Spleen (tissue), 11 donors: ENCODE data around the gene SLC25A26. TPM values are rescaled to one million over a fixed set of nuclear protein-coding genes. Genes with fewer than 3 reads are reported as not detected.
"Not testable (repeated sequence)": the region's sequence is repeated elsewhere in the genome, so short reads cannot be mapped to it uniquely, and the experiment has no call there.

ENCODE experiments used
- DNase-seq: peaks from one replicate; pipeline ENCODE4 v3.0.0-alpha.2; 2020
- H3K27ac ChIP-seq, 8 donors: fragments of 200-600 bp; sonication (generic) in 7 of 8; 1 replicate in 4 of 8; 2 replicates in 4 of 8; pipeline versions ENCODE4 v1.5.0 to v1.8.0; 2016 to 2021; ENCODE audit warnings: inconsistent platforms in 4 of 8, mild to moderate bottlenecking in 4 of 8, moderate library complexity in 1 of 8
- H3K27me3 ChIP-seq, 7 donors: fragments of 200-600 bp; sonication (generic) in 6 of 7; replicated peaks in 1 of 7; 1 replicate in 4 of 7; 2 replicates in 3 of 7; pipeline versions ENCODE4 v1.5.0 to v1.8.0; 2016 to 2021; ENCODE audit warnings: inconsistent platforms in 3 of 7, mild to moderate bottlenecking in 1 of 7
- H3K36me3 ChIP-seq, 6 donors: fragments of 200-600 bp; sonication (generic) in 5 of 6; 1 replicate in 4 of 6; 2 replicates in 2 of 6; pipeline versions ENCODE4 v1.5.0 to v1.8.0; 2016 to 2021; ENCODE audit warnings: inconsistent platforms in 2 of 6
- H3K4me1 ChIP-seq, 6 donors: fragments of 200-600 bp; sonication (generic) in 5 of 6; 1 replicate in 3 of 6; 2 replicates in 3 of 6; pipeline versions ENCODE4 v1.5.0 to v1.8.0; 2016 to 2021; ENCODE audit warnings: inconsistent platforms in 3 of 6
- H3K4me3 ChIP-seq, 8 donors: fragments of 200-600 bp; sonication (generic) in 7 of 8; 1 replicate in 4 of 8; 2 replicates in 4 of 8; pipeline versions ENCODE4 v1.5.0 to v1.8.0; 2016 to 2021; ENCODE audit warnings: inconsistent platforms in 4 of 8, mild to moderate bottlenecking in 4 of 8, moderate library complexity in 2 of 8
- H3K9me3 ChIP-seq, 8 donors: fragments of 200-600 bp; sonication (generic) in 7 of 8; 1 replicate in 4 of 8; 2 replicates in 4 of 8; pipeline versions ENCODE4 v1.5.0 to v1.8.0; 2016 to 2021; ENCODE audit warnings: inconsistent platforms in 4 of 8
- POLR2A ChIP-seq, 3 donors: fragments of 450-650 bp; IDR thresholded peaks; one replicate each; pipeline ENCODE4 v1.5.1; 2017; ENCODE audit warnings: antibody characterized with exemption in 3 of 3, mild to moderate bottlenecking in 1 of 3
- POLR2AphosphoS5 ChIP-seq, 3 donors: sonication (generic); formaldehyde crosslinking; IDR thresholded peaks; one replicate each; pipeline ENCODE4 v1.5.1; 2017; ENCODE audit warnings: antibody characterized with exemption in 3 of 3
- WGBS, 5 donors: extraction: QIAGEN DNeasy Blood & Tissue Kit in 3 of 5; methylation state at CpG; one replicate each; pipeline versions ENCODE4 v1.1.5 to v1.1.7; 2013 to 2018; 5-methylcytosine and 5-hydroxymethylcytosine counted together
- intact Hi-C: fragments of 100-400 bp; cut with DNase I; formaldehyde crosslinking; loops from one replicate; pipeline ENCODE4 v1.15.0; 2023; ENCODE audit warnings: low total_unique reads
- polyA plus RNA-seq, 3 donors: library from polyadenylated mRNA; stranded (reverse); fragments of 200-250 nt; gene quantifications; one replicate each; pipeline ENCODE4 v1.2.1, GENCODE V29; 2013
- total RNA-seq, 7 donors: library from RNA; depleted of rRNA in 3 of 7; stranded (reverse); fragments of >200 nt in 3 of 7; fragmentation: NEBNext Ultra II Directional in 4 of 7; extraction: Animal tissue kit (Norgen Biotek cat#: 25700) in 4 of 7; gene quantifications; one replicate each; pipeline versions ENCODE4 v1.1.0 to v1.2.1, GENCODE V29; 2016 to 2021
- TF ChIP-seq, protein P1 (sequence below), 11 experiments: fragments of 200-600 bp in 7 of 11; fragments of 450-650 bp in 4 of 11; sonication (generic) in 4 of 11; IDR thresholded peaks in 8 of 11; conservative IDR thresholded peaks in 3 of 11; 1 replicate in 7 of 11; 2 replicates in 4 of 11; pipeline versions ENCODE4 v1.4.0 to v1.8.0; 2016 to 2021; ENCODE audit warnings: antibody characterized with exemption in 11 of 11, inconsistent platforms in 4 of 11, mild to moderate bottlenecking in 1 of 11
- donor health status: healthy with polysubstance abuse.
- donor health status: DM: no; HTN: no; CAD: no; lungs with moderate emphysema.
- donor health status: DM: no; HTN: no; CAD: no.
- donor health status: Bipolar disorder and iron deficiency.
- donor health status: healthy.
- donor health status: DM: no; HTN: no; CAD: no.
- donor health status: DM: yes; HTN: yes; CAD: no.

SLC25A26 gene
- total and polyA plus RNA-seq, 10 donors: 14.9 to 20.9 (median 16.0) TPM

DNA sequence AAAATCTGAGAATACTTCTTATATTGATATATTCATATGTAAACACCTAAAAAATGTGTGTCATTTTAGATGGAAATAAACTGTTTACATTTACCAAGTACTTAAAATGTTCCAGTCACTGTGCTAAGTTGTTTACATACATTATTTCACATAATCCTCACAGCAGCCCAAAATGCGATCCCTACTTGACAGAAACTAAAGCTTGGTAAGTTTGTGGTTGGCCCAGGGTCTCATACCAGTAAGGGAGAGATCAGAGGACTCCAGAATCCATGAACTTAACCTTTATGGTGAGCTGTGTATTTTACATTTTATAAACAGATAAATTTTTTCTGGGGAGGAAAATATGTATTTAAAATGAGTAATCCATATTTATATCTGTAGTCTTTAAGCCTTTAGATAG lies 51.2 kb downstream of the SLC25A26 start:
- intact Hi-C loops: loop anchor here (10.0 kb wide), 1 partner anchor 103 kb away; no protein-coding TSS in a partner anchor
- WGBS, 5 donors: 88 to 100% (median 95%) methylated on average over 1 of the region's 1 CpG
- no peak overlapping the region for H3K4me3 ChIP-seq
- peaks cover 0 to 14% (median 2%) of the 10 kb centered on the region in 6 donors for H3K4me1 ChIP-seq
- no peak overlapping the region for H3K27ac ChIP-seq
- no peaks in the 10 kb centered on the region for H3K9me3 ChIP-seq
- H3K27me3 ChIP-seq: no peaks in the 10 kb centered on the region
- H3K36me3 ChIP-seq: peaks cover 0 to 4% (median 0%) of the 10 kb centered on the region in 6 donors
- no peak for DNase-seq
- TF ChIP-seq POLR2A (IDR thresholded peaks at IDR 0.05) (no peak), POLR2AphosphoS5 (IDR thresholded peaks at IDR 0.05) (no peak)
- TF ChIP-seq, protein P1, sequence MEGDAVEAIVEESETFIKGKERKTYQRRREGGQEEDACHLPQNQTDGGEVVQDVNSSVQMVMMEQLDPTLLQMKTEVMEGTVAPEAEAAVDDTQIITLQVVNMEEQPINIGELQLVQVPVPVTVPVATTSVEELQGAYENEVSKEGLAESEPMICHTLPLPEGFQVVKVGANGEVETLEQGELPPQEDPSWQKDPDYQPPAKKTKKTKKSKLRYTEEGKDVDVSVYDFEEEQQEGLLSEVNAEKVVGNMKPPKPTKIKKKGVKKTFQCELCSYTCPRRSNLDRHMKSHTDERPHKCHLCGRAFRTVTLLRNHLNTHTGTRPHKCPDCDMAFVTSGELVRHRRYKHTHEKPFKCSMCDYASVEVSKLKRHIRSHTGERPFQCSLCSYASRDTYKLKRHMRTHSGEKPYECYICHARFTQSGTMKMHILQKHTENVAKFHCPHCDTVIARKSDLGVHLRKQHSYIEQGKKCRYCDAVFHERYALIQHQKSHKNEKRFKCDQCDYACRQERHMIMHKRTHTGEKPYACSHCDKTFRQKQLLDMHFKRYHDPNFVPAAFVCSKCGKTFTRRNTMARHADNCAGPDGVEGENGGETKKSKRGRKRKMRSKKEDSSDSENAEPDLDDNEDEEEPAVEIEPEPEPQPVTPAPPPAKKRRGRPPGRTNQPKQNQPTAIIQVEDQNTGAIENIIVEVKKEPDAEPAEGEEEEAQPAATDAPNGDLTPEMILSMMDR (IDR thresholded peaks at IDR 0.05 in 8 of 11, conservative IDR thresholded peaks at IDR 0.05 in 3 of 11): no peak

DNA sequence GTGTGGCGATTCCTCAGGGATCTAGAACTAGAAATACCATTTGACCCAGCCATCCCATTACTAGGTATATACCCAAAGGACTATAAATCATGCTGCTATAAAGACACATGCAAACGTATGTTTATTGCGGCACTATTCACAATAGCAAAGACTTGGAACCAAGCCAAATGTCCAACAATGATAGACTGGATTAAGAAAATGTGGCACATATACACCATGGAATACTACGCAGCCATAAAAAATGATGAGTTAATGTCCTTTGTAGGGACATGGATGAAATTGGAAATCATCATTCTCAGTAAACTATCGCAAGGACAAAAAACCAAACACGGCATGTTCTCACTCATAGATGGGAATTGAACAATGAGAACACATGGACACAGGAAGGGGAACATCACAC lies 54.0 kb downstream of the SLC25A26 start:
- not testable (repeated sequence) for H3K27ac ChIP-seq, DNase-seq, H3K36me3 ChIP-seq, H3K9me3 ChIP-seq, H3K27me3 ChIP-seq, H3K4me3 ChIP-seq
- 88 to 98% (median 95%) methylated on average over 4 to 6 of the region's 6 CpGs for WGBS, 5 donors
- intact Hi-C loops: loop anchor here (5.0 to 10.0 kb wide), 2 partner anchors 100 to 542 kb away; no protein-coding TSS in a partner anchor
- H3K4me1 ChIP-seq: peaks cover 0 to 18% (median 0%) of the 10 kb centered on the region in 6 donors

DNA sequence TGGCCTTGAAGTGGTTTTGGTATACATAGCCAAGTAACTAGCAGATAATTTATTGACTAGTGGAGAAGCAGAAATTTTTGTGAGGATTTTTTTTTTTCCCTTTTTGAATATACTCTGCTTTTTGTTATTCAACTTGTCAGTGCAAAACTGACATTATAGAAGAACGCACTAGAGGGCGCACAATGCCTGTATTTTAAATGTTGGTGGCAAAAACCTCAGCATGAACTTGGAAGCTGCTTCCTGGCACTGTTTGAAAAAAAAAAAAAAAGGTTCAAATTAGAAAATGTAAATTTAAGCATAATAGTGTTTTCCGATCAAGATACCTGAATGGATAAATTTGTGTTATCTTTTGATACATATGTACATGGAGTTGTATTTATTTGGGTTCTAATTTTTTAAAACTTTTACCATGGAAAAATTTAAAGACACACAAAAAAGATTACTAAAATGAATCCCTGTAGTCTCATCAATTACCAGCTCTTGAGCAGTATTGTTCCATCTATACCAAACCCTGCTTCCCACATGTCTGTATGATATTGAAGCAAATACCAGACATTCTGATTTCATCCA lies 56.0 kb downstream of the SLC25A26 start:
- H3K36me3 ChIP-seq: no peaks in the 10 kb centered on the region
- TF ChIP-seq POLR2A (IDR thresholded peaks at IDR 0.05): no peak
- TF ChIP-seq, protein P1 (IDR thresholded peaks at IDR 0.05 in 8 of 11, conservative IDR thresholded peaks at IDR 0.05 in 3 of 11): peak; percentile 48 to 79 (median 65)
- TF ChIP-seq POLR2AphosphoS5 (IDR thresholded peaks at IDR 0.05): no peak
- H3K9me3 ChIP-seq: no peaks in the 10 kb centered on the region
- H3K4me3 ChIP-seq: no peak overlapping the region
- H3K27ac ChIP-seq: no peak overlapping the region
- peaks cover 0 to 25% (median 0%) of the 10 kb centered on the region in 6 donors for H3K4me1 ChIP-seq
- no peaks in the 10 kb centered on the region for H3K27me3 ChIP-seq
- intact Hi-C loops: loop anchor here (5.0 to 10.0 kb wide), 2 partner anchors 98 to 541 kb away; no protein-coding TSS in a partner anchor
- no peak for DNase-seq
- WGBS, 5 donors: 9 to 14% (median 10%) methylated on average over 3 of the region's 3 CpGs

DNA sequence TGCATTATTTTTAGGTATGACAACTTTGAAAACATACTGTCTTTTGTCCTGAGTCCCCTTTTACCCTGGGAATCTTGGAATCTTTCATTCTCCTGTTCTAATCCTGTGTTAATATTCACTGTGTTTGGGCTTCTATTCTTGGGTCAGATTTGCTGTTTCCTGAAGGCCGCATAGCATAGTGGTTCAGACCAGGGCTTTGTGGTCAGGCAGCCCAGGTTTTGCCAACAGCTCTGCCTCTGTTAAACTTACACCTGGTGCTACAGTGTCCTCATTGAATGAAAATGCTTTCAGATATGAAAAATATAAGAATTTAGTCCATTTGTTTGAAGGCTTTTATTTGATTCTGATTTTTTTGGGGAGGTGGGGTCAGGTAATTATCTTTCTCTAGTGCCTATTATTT lies 58.4 kb downstream of the SLC25A26 start:
- WGBS, 5 donors: 47 to 70% (median 68%) methylated on average over 1 of the region's 1 CpG
- Histone ChIP-seq H3K4me1 (peaks cover 0 to 25% (median 0%) of the 10 kb centered on the region in 6 donors), H3K36me3 (no peaks in the 10 kb centered on the region), H3K4me3 (no peak overlapping the region), H3K9me3 (no peaks in the 10 kb centered on the region), H3K27me3 (no peaks in the 10 kb centered on the region), H3K27ac (no peak overlapping the region)
- intact Hi-C loops: loop anchor here (5.0 to 10.0 kb wide), 2 partner anchors 96 to 538 kb away; no protein-coding TSS in a partner anchor
- no peak for DNase-seq
- TF ChIP-seq POLR2A (IDR thresholded peaks at IDR 0.05): no peak
- TF ChIP-seq, protein P1 (IDR thresholded peaks at IDR 0.05 in 8 of 11, conservative IDR thresholded peaks at IDR 0.05 in 3 of 11): no peak
- TF ChIP-seq POLR2AphosphoS5 (IDR thresholded peaks at IDR 0.05): no peak
